ENCODE data around the gene BRINP2.

Gene BRINP2

GRCh38 chr1:177227978-177228692 is 57.4 kb downstream of the BRINP2 start:
- no peak for DNase-seq

- no peak for DNase-seq
Observed at GRCh38 chr1:177228693-177229065, 57.9 kb downstream of the BRINP2 start.

GRCh38 chr1:177229781-177230180 is 59.0 kb downstream of the BRINP2 start:
- DNase-seq = no peak

- DNase-seq = no peak
Observed at GRCh38 chr1:177230228-177231016, 59.7 kb downstream of the BRINP2 start.

GRCh38 chr1:177235350-177235749 is 64.6 kb downstream of the BRINP2 start:
- DNase-seq = no peak

- DNase-seq = no peak
Observed at GRCh38 chr1:177236962-177237361, 66.2 kb downstream of the BRINP2 start.

- no peak for DNase-seq
Observed at GRCh38 chr1:177238967-177239366, 68.2 kb downstream of the BRINP2 start.

DNA sequence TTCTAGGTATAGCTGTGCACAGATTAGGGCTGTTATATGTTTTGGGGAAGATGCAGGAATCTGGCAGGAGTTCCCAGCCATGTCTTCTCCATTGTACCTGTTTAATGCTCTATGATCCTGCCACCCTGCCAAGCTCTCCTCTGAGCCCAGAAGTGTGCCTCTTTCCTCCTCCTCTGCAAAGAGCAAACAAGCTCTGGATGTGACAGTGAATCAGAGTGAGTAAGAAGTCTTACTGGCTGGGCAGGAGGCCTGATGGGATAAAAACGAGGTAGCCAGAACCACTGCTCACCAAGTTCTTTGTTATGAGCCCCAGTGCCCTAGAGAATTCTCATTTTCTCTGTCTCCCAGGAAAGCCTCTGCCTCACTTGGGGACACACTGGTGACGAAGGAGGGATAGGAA is 69.0 kb downstream of the BRINP2 start:
- no peak for DNase-seq

- DNase-seq = no peak
Observed at GRCh38 chr1:177243773-177244172, 73.0 kb downstream of the BRINP2 start.

DNA sequence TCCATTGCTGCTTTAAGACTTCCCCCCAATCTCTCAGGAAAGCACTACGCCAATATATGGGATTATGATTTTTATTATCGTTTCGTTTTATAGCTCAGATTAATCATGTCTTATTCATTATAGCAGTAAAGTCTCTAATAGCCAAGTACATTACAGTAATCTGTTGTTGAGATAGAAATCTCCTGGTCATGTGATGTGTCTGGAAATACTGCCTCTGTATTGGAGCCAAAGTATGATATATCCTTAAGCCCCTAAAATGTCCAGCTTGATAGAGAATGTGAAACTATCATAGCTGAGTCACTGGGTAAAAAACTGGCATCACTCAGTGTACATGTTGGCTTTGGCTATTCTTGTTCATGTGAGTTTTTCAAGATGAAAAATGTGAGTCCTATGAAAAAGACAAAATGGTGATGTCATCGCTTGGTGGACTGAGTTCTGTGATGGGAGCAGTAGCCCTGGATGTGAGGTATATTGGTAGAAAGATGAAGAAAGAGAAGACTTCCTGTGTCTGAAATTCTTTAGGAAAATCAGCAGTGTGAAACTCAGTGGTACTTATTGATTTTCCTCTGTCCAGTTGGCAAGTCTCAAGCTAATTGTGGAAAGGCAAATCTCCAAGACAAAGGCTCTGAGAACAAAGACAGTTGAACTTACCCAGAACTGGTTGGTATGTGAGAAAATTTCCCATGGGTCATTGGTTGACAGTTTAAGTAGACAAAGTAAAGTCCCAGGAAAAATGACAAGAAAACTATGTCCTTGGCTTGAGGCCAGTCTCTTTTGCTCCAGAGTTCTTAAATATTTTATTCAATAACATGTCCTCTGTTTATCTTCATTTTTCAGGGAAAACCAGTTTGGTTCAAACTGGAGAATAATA is 76.2 kb downstream of the BRINP2 start:
- DNase-seq = no peak

DNA sequence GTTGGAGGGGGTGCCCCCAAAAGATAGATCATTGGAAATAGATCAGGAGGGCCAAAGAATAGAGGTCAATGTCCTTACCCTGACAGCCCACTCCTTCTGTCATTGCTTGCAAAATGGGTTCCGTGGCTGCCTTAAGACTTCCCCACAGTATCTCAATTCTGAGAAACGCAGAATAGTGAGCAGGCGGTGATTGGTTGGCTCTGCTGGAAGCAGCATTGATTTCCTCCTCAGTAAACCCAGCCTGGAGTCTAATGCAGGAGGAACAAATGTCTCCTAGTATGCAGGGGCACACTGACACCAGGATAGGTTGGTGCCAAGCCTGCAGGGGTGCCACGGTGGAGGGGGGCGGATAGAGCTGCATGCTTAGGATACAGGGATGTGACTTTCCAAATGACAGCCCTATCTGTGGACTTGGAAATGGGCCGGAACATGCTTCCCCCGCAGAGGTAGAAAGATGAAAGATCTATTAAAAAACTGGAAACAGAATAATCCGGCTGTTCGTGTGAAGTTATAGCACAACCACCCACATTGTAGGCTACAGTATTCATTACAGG is 76.9 kb downstream of the BRINP2 start:
- no peak for DNase-seq

- no peak for DNase-seq
Observed at GRCh38 chr1:177248258-177248657, 77.5 kb downstream of the BRINP2 start.

DNA sequence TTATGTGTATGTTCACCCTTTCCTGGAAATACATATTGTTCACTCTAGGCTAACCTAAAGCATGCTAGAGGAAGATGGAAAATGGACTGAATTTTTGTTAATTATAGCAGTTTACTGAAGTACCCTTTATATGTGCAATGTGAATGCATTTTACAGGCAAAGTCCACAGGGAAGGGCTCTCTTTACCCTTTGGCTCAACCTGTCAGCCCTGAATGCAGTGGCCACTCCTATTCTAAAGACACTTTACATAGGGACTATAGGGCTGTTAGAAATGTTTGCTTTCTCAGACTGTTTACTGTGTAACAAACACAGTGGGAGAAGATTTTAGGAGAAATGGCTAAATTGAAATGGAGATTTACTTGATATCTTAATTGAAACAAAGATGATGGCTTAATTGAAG is 78.5 kb downstream of the BRINP2 start:
- DNase-seq = no peak

- no peak for DNase-seq
Observed at GRCh38 chr1:177252877-177253276, 82.1 kb downstream of the BRINP2 start.

DNA sequence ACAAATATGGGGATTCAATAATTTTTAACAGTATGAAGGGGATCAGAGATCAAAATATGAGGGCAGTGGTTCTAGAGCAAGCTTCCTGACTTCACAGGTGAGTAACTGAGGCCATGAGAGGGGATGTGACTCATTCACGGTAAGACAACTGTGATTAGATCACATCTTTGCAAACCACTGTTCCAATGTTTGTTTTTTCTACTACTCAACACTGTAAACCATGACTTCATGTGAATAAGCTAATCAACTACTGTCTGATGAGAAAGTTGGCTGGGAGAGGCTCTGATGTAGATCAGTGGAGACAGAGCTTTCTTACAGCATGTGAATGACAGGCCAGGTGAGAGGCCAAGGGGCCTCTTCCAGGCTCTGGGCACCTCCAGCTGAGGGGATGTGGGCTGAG is 84.7 kb downstream of the BRINP2 start:
- DNase-seq = no peak

GRCh38 chr1:177256153-177257075 is 85.7 kb downstream of the BRINP2 start:
- DNase-seq = peak; percentile 63

DNA sequence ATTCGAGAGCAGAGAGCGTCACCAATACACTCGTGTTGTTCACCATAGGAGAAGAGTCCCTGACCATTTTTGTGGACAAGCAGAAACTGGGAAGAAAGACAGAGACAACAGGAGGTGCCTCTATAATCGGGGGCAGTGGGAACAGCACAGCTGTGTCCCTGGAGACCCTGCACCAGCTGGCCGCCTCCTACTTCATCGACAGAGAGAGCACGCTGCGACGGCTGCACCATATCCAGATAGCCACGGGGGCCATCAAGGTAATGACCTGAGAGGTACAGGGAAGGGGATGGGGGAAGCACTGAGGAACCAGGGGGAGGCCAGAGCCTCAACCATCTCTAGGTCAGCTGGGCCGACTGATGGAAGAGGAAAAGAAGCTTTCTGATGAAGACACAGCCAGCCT is 86.4 kb downstream of the BRINP2 start:
- DNase-seq = no peak

GRCh38 chr1:177257576-177257975 is 86.8 kb downstream of the BRINP2 start:
- no peak for DNase-seq

- no peak for DNase-seq
Observed at GRCh38 chr1:177270863-177271262, 100.1 kb downstream of the BRINP2 start.

GRCh38 chr1:177273141-177273540 is 102.4 kb downstream of the BRINP2 start:
- DNase-seq = no peak

GRCh38 chr1:177274687-177275211 is 104.0 kb downstream of the BRINP2 start:
- peak; percentile 83 for DNase-seq

- DNase-seq = no peak
Observed at GRCh38 chr1:177275736-177276135, 105.0 kb downstream of the BRINP2 start.
